HG02610 (cell line): ENCODE results near the gene EIF4G2.
"Not testable (repeated sequence)": the region's sequence is repeated elsewhere in the genome, so short reads cannot be mapped to it uniquely, and the experiment has no call there.

ENCODE experiments used
- ATAC-seq: cut with Tn5 transposase; IDR thresholded peaks from one replicate; pipeline ENCODE4 v1.9.1; 2021; ENCODE audit warnings: mild to moderate bottlenecking, moderate library complexity; ENCODE audit not compliant: unreplicated experiment

EIF4G2 gene

GRCh38 chr11:10808553-10809372 is at the start of gene EIF4G2:
EIF4G2 (minus strand) TSS chr11:10808926.
- ATAC-seq, result peak; percentile 91

- ATAC-seq, result peak; percentile 92
Observed at GRCh38 chr11:10857709-10858438, 49.1 kb upstream of the EIF4G2 start, which contains the start of gene ZBED5. ZBED5 (minus strand) TSS chr11:10858053; CDS start chr11:10854945, 3,108 bp downstream.

- peak; percentile 15 for ATAC-seq
Observed at GRCh38 chr11:10857459-10857708, 48.7 kb upstream of the EIF4G2 start.

- ATAC-seq, result no peak
Observed at GRCh38 chr11:10856689-10857458, 48.1 kb upstream of the EIF4G2 start.

- ATAC-seq, result no peak
Observed at GRCh38 chr11:10855295-10855694, 46.6 kb upstream of the EIF4G2 start.

- no peak for ATAC-seq
Observed at GRCh38 chr11:10847960-10848860, 39.5 kb upstream of the EIF4G2 start.

- ATAC-seq, result no peak
Observed at GRCh38 chr11:10846660-10847059, 37.9 kb upstream of the EIF4G2 start.

- no peak for ATAC-seq
Observed at GRCh38 chr11:10845589-10845988, 36.9 kb upstream of the EIF4G2 start.

- no peak for ATAC-seq
Observed at GRCh38 chr11:10844796-10845195, 36.1 kb upstream of the EIF4G2 start.

- ATAC-seq, result no peak
Observed at GRCh38 chr11:10844356-10844755, 35.6 kb upstream of the EIF4G2 start.

- no peak for ATAC-seq
Observed at GRCh38 chr11:10838881-10839280, 30.2 kb upstream of the EIF4G2 start.

- no peak for ATAC-seq
Observed at GRCh38 chr11:10838083-10838482, 29.4 kb upstream of the EIF4G2 start.

GRCh38 chr11:10836884-10837283 is 28.2 kb upstream of the EIF4G2 start:
- not testable (repeated sequence) for ATAC-seq

- no peak for ATAC-seq
Observed at GRCh38 chr11:10829139-10829538, 20.4 kb upstream of the EIF4G2 start.

GRCh38 chr11:10828402-10828801 is 19.7 kb upstream of the EIF4G2 start:
- ATAC-seq, result no peak

GRCh38 chr11:10824888-10825287 is 16.2 kb upstream of the EIF4G2 start:
- peak; percentile 66 for ATAC-seq

GRCh38 chr11:10823152-10823579 is 14.4 kb upstream of the EIF4G2 start:
- ATAC-seq, result no peak

- ATAC-seq, result not testable (repeated sequence)
Observed at GRCh38 chr11:10822491-10822890, 13.8 kb upstream of the EIF4G2 start.

GRCh38 chr11:10818594-10818993 is 9.9 kb upstream of the EIF4G2 start:
- ATAC-seq, result no peak

GRCh38 chr11:10813945-10814344 is 5.2 kb upstream of the EIF4G2 start:
- no peak for ATAC-seq
